Kidney epithelial cell (primary cell): ENCODE measurements around the gene RETREG3. TPM values are rescaled to one million over a fixed set of nuclear protein-coding genes. Genes with fewer than 3 reads are reported as not detected.

Source experiments
- DNase-seq: peaks from one replicate; pipeline ENCODE4 v3.0.0-alpha.2; 2010; ENCODE audit warnings: low read depth
- H3K27me3 ChIP-seq: 2 replicates; pipeline ENCODE4 v1.6.0; 2011; ENCODE audit warnings: low read length; ENCODE audit not compliant: control insufficient read depth, insufficient read depth
- H3K36me3 ChIP-seq: 2 replicates; pipeline ENCODE4 v1.5.1; 2011; ENCODE audit warnings: low read length; ENCODE audit not compliant: control insufficient read depth, insufficient read depth
- H3K4me3 ChIP-seq: 2 replicates; pipeline ENCODE4 v1.5.1; 2011; ENCODE audit warnings: low read depth, mild to moderate bottlenecking, control low read depth, low read length
- CTCF ChIP-seq: IDR thresholded peaks from 2 replicates; pipeline ENCODE4 v1.5.1; 2011; ENCODE audit warnings: mild to moderate bottlenecking, moderate library complexity, low read length, control low read depth, inconsistent platforms; ENCODE audit not compliant: insufficient read depth, poor library complexity, severe bottlenecking
- total RNA-seq: library from RNA; depleted of rRNA; stranded (reverse); fragments of >200 nt; gene quantifications from 2 replicates; pipeline ENCODE4 v1.2.3, GENCODE V29; 2015

The RETREG3 gene
- total RNA-seq, 1 donor from 2014 or later = 68.2 TPM

- no peak for TF ChIP-seq CTCF
Measured at GRCh38 chr17:42647778-42648177, 38.6 kb upstream of the RETREG3 start.

GRCh38 chr17:42642336-42642735, 33.2 kb upstream of the RETREG3 start:
- H3K27me3 ChIP-seq = peaks cover 5% of the 10 kb centered on the region
- DNase-seq = no peak
- H3K4me3 ChIP-seq = no peak overlapping the region
- no peaks in the 10 kb centered on the region for H3K36me3 ChIP-seq
- no peak for TF ChIP-seq CTCF

More at GRCh38 chr17:42647778-42648177, 38.6 kb upstream of the RETREG3 start:
- H3K27me3 ChIP-seq = no peaks in the 10 kb centered on the region
- H3K4me3 ChIP-seq = no peak overlapping the region
- DNase-seq = no peak
- H3K36me3 ChIP-seq = no peaks in the 10 kb centered on the region

GRCh38 chr17:42640121-42640520, 30.9 kb upstream of the RETREG3 start:
- H3K27me3 ChIP-seq = peaks cover 5% of the 10 kb centered on the region
- TF ChIP-seq CTCF = no peak
- no peaks in the 10 kb centered on the region for H3K36me3 ChIP-seq
- H3K4me3 ChIP-seq = no peak overlapping the region
- no peak for DNase-seq

GRCh38 chr17:42639525-42640113, 30.4 kb upstream of the RETREG3 start:
- Histone ChIP-seq H3K27me3 (peaks cover 5% of the 10 kb centered on the region), H3K4me3 (no peak overlapping the region), H3K36me3 (no peaks in the 10 kb centered on the region)
- no peak for DNase-seq
- no peak for TF ChIP-seq CTCF

- TF ChIP-seq CTCF = no peak
- Histone ChIP-seq H3K27me3 (no peaks in the 10 kb centered on the region), H3K4me3 (no peak overlapping the region), H3K36me3 (no peaks in the 10 kb centered on the region)
- DNase-seq = no peak
Measured at GRCh38 chr17:42632949-42633444, 23.8 kb upstream of the RETREG3 start.
